Erythroblast (primary cell): ENCODE data around the gene FZD10.

Experiments used
- DNase-seq, 2 experiments: peaks; one replicate each; lab custom pipeline; 2025; lab: John Stamatoyannopoulos, UW
- GATA1 ChIP-seq: IDR thresholded peaks from 2 replicates; pipeline ENCODE4 v1.6.1; 2011; ENCODE audit warnings: low read depth, mild to moderate bottlenecking, control low read depth, low read length, moderate library complexity
- POLR2A ChIP-seq: IDR thresholded peaks from 2 replicates; pipeline ENCODE4 v1.6.1; 2011; ENCODE audit warnings: mild to moderate bottlenecking, low read length

FZD10 gene

GRCh38 chr12:130203151-130203550 is 40.9 kb downstream of the FZD10 start:
- no peak for DNase-seq
- no peak for TF ChIP-seq GATA1
- no peak for TF ChIP-seq POLR2A

GRCh38 chr12:130204541-130204953 is 42.3 kb downstream of the FZD10 start:
- TF ChIP-seq POLR2A (no peak), GATA1 (no peak)

GRCh38 chr12:130205495-130205894 is 43.2 kb downstream of the FZD10 start:
- no peak for DNase-seq
- TF ChIP-seq POLR2A = no peak
- TF ChIP-seq GATA1 = no peak

More at GRCh38 chr12:130204541-130204953, 42.3 kb downstream of the FZD10 start:
- no peak for DNase-seq

DNA sequence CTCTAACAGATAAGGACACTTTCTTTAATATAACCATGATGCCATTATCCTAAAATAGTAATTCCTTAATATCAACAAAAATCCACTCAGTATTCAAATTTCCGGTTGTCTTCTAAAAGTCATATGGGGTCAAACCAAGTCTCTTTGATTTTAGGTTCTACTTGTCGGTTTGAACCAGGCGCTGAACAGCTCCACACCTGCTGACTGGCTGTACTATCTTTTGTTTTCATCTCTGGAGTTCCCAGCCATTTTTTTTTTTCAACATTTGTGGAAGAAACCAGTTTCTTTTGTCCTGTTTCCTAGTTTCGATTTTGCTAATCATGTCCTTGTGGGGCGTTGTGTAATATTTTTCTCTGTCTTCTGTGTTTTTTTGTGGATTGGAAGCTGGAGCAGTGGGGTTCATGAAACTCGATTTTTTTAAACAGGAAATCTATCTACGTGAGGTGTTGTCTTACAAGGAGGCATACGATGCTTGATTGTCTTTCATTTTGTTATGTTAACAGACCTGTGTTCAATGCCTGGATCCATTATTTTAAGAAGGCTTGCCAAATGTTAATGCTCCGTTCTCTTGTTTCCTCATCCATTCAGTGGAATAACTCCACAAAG is 50.2 kb downstream of the FZD10 start:
- TF ChIP-seq POLR2A = no peak
- no peak for TF ChIP-seq GATA1
- no peak for DNase-seq

DNA sequence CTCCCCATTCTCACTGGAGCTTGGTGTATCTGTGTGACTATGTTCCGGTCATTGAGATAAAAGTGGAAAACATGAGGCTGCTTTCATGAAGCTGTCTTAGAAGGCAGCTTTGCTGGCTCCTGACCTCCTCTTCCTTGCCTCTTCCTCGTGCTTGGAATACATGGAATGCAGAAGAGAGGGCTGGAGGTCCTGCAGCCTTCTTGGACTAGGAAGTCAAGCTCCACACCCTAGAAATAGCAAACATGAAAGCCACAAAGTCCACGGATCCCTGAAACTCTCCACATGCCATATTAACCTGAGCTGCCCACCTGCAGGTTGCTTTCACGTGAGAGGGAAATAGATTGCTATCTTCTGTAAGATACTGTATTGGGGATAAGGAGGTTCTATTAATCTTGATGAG is 51.0 kb downstream of the FZD10 start:
- TF ChIP-seq GATA1 (no peak), POLR2A (no peak)
- no peak for DNase-seq

DNA sequence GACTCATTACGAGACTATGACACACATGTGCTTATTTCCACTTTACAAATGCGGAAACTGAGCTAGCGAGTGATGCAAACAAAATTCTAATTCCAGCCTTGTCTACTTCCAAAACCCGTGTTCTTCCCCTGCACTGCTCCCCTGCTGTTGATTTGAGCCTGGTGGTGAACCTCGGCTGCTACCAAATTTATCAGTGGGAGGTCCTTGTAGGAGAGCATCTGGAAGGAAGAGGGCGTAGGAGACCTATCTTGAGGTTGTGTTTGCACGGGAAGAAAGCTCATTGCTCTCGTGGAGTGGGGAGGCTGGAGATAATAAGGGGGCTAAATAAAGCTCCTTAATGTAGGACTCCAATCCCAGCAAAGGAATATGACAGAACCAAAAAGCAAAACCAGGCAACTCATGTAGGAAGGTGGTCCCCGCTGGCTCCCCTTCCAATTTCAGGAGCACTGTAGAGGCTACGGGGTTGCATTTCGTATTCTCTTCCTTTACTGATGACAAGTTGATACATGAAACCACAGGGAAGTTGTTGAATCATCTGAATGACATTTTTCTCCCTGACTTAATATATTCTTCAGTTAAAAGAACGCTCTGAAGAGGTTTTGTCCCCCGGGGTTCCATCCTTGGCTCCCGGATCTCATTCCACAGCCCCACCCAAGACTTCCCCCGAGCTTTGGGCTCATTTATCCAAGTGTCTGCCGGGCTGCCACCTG is 52.6 kb downstream of the FZD10 start:
- TF ChIP-seq GATA1 (no peak), POLR2A (no peak)
- no peak for DNase-seq
